Kasumi-1 (cell line): ENCODE results near the gene DARS2.

ENCODE experiments used
- DNase-seq, 2 experiments: peaks; one replicate each; lab custom pipeline; 2025; lab: John Stamatoyannopoulos, UW

The DARS2 gene

DNA sequence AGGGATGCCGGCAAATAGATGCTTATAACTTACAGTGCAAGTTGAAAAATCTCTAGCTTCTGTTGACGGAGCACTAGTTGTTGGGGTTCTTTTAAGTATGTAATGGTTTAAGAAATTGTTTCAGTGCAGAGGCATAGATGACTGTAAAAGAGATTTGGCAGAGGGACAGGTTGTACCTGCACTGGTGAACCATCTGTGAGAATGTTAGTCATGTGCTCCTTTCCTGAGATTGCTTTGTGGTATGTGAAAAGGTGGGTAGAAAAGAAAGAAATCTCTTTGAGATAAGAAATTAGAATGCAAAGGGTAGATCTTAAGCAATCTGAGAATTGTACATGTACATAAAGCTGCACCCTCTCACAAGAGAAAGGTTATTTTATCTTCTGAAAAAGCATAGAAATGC is 63.2 kb downstream of the DARS2 start:
- DNase-seq: no peak

GRCh38 chr1:173888749-173889148 is 64.3 kb downstream of the DARS2 start:
- DNase-seq: no peak

DNA sequence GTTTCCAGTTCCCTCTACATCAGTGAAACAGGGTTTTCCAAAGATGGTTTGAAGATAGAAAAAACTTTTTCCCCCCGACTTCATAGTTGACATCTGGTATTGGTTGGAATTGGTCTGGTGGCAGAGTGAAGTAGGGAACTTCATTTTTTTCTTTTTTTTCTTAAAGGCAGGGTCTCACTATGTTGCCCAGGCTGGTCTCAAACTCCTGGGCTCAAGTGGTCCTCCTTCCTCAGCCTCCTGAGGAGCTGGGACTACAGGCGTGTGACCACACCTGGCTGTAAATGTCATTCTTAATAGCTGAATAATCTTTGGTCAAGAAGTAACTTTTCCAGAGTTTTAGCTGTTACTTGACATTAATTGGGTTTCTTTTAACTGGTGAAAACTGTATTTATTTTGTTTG is 65.4 kb downstream of the DARS2 start:
- no peak for DNase-seq

DNA sequence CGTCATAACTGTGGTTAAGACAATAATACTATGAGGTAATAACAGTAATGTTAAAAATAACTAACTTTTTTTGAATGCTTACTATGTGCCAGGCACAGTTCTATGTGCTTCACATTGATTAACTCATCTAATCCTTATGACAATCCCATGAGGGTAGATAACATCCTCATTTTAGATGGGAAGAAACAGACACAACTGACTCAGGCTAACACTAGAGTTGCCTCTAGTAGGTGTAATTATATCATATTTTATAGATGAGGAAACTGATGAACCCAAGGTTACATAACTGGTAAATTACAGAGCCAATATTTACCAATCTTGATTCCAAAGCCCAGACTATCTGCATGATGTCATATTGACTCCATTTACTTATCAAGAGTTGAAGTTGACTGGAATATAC is 69.1 kb downstream of the DARS2 start:
- no peak for DNase-seq

DNA sequence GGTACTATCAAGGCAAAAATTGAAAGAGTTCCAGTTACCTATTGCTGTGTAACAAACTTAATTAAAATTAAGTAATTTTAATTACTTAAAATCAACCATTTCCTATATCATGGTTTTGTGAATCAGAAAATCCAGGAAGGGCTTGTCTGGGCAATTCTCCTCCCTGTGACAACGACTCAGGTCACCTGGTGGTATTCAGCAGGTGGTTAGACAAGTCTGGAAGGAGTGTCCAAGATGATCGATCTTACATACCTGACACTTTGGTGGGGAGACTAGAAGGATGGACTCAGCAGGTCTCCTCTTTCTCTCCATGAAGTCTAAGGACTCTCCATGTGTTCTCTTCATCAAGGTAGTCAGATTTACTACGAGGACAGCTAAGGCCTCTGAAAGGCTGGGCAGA is 69.7 kb downstream of the DARS2 start:
- DNase-seq: no peak

DNA sequence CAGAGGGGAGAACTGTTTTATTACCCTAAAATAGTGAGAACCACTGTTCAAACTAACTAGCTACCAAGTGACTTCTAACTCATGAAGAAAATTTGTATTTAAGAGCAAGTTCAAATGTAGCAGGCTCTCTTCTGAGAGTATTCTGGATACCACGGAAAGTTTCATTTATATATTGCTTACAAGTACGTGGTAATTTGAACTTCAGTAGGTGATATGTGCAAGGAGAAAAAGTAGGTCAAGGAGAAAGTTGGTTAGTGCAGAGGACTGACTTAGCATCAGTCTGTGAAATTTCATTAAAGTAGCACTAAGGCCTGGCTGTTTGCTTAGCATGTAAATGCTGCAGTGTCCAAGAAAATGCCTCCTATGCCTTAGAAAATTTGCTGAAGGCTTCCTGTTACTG is 76.0 kb downstream of the DARS2 start:
- no peak for DNase-seq

- no peak for DNase-seq
These were observed 76.5 kb downstream of the DARS2 start for GRCh38 chr1:173900992-173901391.

DNA sequence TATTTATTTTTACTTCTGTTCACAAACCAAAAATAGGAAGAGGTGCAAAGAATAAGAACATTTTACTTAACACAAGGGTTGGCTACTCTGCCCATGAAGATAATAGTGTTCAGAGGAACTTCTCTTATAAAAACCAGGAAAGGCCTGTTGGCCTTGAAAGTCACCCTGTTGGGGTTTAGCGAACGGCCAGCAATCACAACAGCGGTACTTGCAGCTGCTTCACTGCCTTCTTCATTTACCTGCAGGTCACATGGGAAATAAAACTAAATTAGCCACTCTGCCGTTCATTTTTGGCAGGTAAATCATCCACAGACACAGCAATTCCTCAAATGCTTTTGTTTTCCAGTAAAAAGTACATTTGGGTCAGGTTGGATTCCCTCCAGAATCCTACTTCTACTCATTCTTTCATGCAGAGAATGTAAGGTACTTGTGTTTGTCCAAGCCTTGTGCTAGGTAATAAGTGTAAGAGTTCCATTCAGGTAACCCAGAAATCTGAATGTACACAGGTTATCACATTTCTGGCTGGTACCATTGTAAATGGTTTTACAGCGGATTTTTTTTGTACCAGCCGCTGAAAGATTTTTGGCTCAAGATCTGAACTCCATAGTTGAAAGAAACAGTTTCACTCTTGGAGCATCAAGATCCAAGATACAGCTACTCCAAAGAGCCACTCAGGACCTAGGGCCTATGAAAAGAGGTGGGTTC is 79.5 kb downstream of the DARS2 start:
- no peak for DNase-seq
